ENCODE data around the gene PJA1.

GRCh38 chrX:69119122-69119521 is 46.1 kb downstream of the PJA1 start:
- no peak for TF ChIP-seq EZH2phosphoT487 (IDR thresholded peaks at IDR 0.05; ENCODE audit: low read depth)
- TF ChIP-seq, protein P1, sequence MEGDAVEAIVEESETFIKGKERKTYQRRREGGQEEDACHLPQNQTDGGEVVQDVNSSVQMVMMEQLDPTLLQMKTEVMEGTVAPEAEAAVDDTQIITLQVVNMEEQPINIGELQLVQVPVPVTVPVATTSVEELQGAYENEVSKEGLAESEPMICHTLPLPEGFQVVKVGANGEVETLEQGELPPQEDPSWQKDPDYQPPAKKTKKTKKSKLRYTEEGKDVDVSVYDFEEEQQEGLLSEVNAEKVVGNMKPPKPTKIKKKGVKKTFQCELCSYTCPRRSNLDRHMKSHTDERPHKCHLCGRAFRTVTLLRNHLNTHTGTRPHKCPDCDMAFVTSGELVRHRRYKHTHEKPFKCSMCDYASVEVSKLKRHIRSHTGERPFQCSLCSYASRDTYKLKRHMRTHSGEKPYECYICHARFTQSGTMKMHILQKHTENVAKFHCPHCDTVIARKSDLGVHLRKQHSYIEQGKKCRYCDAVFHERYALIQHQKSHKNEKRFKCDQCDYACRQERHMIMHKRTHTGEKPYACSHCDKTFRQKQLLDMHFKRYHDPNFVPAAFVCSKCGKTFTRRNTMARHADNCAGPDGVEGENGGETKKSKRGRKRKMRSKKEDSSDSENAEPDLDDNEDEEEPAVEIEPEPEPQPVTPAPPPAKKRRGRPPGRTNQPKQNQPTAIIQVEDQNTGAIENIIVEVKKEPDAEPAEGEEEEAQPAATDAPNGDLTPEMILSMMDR (IDR thresholded peaks at IDR 0.05; ENCODE audit: low read depth, low read length) = no peak
